Left lung (tissue), 10 donors: ENCODE measurements around the gene TNS3. TPM values are rescaled to one million over a fixed set of nuclear protein-coding genes. Genes with fewer than 3 reads are reported as not detected.

Experiments
- ATAC-seq: fragments of 200-7000 bp; cut with Tn5 transposase; one replicate; pipeline ENCODE4 v1.9.1; 2020; ENCODE audit warnings: moderate library complexity
- DNase-seq, 4 donors: peaks; one replicate each; pipeline ENCODE4 v3.0.0-alpha.2; 2013 to 2020
- H3K27ac ChIP-seq, 2 donors: fragments of 200-600 bp; sonication (generic) in 1 of 2; one replicate each; pipeline versions ENCODE4 v1.5.0 to v1.8.0; 2020 to 2021
- H3K27me3 ChIP-seq, 2 donors: fragments of 200-600 bp; sonication (generic) in 1 of 2; one replicate each; pipeline versions ENCODE4 v1.5.0 to v1.8.0; 2020 to 2021
- H3K36me3 ChIP-seq, 2 donors: fragments of 200-600 bp; sonication (generic) in 1 of 2; one replicate each; pipeline versions ENCODE4 v1.5.0 to v1.8.0; 2020 to 2021
- H3K4me1 ChIP-seq, 2 donors: fragments of 200-600 bp; one replicate each; pipeline ENCODE4 v1.8.0; 2021
- H3K4me3 ChIP-seq, 2 donors: fragments of 200-600 bp; sonication (generic) in 1 of 2; one replicate each; pipeline versions ENCODE4 v1.5.0 to v1.8.0; 2020 to 2021; ENCODE audit warnings: mild to moderate bottlenecking in 1 of 2
- H3K9me3 ChIP-seq, 2 donors: fragments of 200-600 bp; sonication (generic) in 1 of 2; one replicate each; pipeline versions ENCODE4 v1.5.0 to v1.8.0; 2020 to 2021
- CTCF ChIP-seq, 2 donors: fragments of 200-600 bp; sonication (generic) in 1 of 2; IDR thresholded peaks; one replicate each; pipeline versions ENCODE4 v1.5.0 to v1.8.0; 2021; ENCODE audit warnings: antibody characterized with exemption in 2 of 2
- intact Hi-C, 2 donors: fragments of 100-400 bp; cut with DNase I; formaldehyde crosslinking; loops; one replicate each; pipeline versions ENCODE4 v1.11.2 to v1.14.2; 2022
- polyA plus RNA-seq, 6 donors: library from polyadenylated mRNA; unstranded; fragments of 120-200 nt; gene quantifications; one replicate each; pipeline ENCODE4 v1.2.1, GENCODE V29; 2013; ENCODE audit not compliant: insufficient read length in 6 of 6
- total RNA-seq, 2 donors: library from RNA; stranded (reverse); fragmentation: NEBNext Ultra II Directional; extraction: Animal tissue kit (Norgen Biotek cat#: 25700); gene quantifications; one replicate each; pipeline ENCODE4 v1.2.1, GENCODE V29; 2021
- donor health status: DM: no; HTN: yes; CAD: no.
- donor health status: DM: no; HTN: no; CAD: no.

The TNS3 gene
- total and polyA plus RNA-seq, 8 donors, result 86.3 to 151 (median 97.8) TPM

DNA sequence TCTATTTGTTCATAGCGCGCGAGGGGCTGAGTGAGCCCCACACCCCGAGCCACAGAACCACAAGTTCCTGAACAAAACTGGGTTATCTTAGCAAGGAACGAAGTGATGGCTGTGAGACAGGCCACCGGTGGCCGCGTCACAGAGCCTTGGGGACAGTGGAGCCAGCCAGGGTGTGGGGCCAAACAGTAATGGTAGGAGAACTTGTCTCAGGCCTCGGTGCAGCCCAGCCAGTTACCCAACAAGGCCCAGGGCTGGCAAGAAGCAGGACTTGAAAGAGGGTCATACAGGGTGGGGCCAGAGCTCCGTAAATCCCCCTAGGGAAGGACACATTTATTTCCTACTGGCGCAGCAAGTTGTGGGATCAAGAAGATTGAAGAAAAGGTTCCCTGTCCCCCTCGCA is 39.4 kb upstream of the TNS3 start:
- no peak overlapping the region for H3K27ac ChIP-seq
- no peak for DNase-seq
- intact Hi-C loops, result no loop called here

GRCh38 chr7:47619806-47620205 is 37.9 kb upstream of the TNS3 start:
- peaks cover 5 to 20% of the 10 kb centered on the region in 2 donors for H3K4me1 ChIP-seq
- no peak overlapping the region for H3K4me3 ChIP-seq
- DNase-seq (no peak), ATAC-seq (no peak)
- no peaks in the 10 kb centered on the region for H3K36me3 ChIP-seq
- TF ChIP-seq CTCF (IDR thresholded peaks at IDR 0.05), result no peak
- H3K27me3 ChIP-seq, result no peaks in the 10 kb centered on the region
- H3K27ac ChIP-seq, result no peak overlapping the region
- no peaks in the 10 kb centered on the region for H3K9me3 ChIP-seq
- intact Hi-C loops, result no loop called here

More for the DNA sequence above, 39.4 kb upstream of the TNS3 start:
- TF ChIP-seq CTCF (IDR thresholded peaks at IDR 0.05), result no peak
- Histone ChIP-seq H3K4me1 (peaks cover 5 to 20% of the 10 kb centered on the region in 2 donors), H3K9me3 (no peaks in the 10 kb centered on the region), H3K36me3 (no peaks in the 10 kb centered on the region), H3K27me3 (no peaks in the 10 kb centered on the region), H3K4me3 (no peak overlapping the region)
- ATAC-seq, result no peak

DNA sequence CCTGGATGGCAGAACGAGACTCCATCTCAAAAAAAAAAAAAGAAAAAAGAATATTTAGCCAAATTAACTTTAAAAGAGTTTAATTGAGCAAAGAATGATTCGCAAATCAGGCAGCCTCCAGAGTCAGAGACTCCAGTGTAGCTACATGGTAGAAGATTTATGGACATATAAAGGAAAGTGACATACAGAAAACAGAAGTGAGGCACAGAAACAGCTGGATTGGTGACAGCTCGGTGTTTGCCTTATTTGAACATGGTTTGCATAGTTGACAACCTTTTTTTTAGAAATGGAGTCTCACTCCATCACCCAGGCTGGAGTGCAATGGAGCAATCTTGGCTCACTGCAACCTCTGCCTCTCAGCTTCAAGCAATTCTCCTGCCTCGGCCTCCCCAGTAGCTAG is 35.2 kb upstream of the TNS3 start:
- DNase-seq (no peak), ATAC-seq (no peak)
- Histone ChIP-seq H3K27me3 (no peaks in the 10 kb centered on the region), H3K9me3 (no peaks in the 10 kb centered on the region), H3K36me3 (no peaks in the 10 kb centered on the region), H3K4me3 (no peak overlapping the region), H3K27ac (no peak overlapping the region), H3K4me1 (peaks cover 0 to 3% of the 10 kb centered on the region in 2 donors)
- intact Hi-C loops, result no loop called here
- no peak for TF ChIP-seq CTCF (IDR thresholded peaks at IDR 0.05)

- Histone ChIP-seq H3K9me3 (no peaks in the 10 kb centered on the region), H3K36me3 (no peaks in the 10 kb centered on the region), H3K27me3 (no peaks in the 10 kb centered on the region), H3K4me3 (no peak overlapping the region), H3K4me1 (peaks cover 0 to 12% of the 10 kb centered on the region in 2 donors), H3K27ac (no peak overlapping the region)
- DNase-seq (no peak), ATAC-seq (no peak)
- TF ChIP-seq CTCF (IDR thresholded peaks at IDR 0.05), result no peak
- intact Hi-C loops, result no loop called here
These were observed 32.5 kb upstream of the TNS3 start for GRCh38 chr7:47614450-47614849.

GRCh38 chr7:47611045-47611511 is 29.2 kb upstream of the TNS3 start:
- Histone ChIP-seq H3K4me1 (peaks cover 0 to 14% of the 10 kb centered on the region in 2 donors), H3K36me3 (no peaks in the 10 kb centered on the region), H3K4me3 (no peak overlapping the region), H3K9me3 (no peaks in the 10 kb centered on the region), H3K27me3 (no peaks in the 10 kb centered on the region), H3K27ac (peak overlapping the region in 1 of 2 donors; percentile 67)
- DNase-seq (no peak), ATAC-seq (no peak)
- intact Hi-C loops, result no loop called here
- TF ChIP-seq CTCF (IDR thresholded peaks at IDR 0.05), result no peak
